Measurements from ENCODE around the gene ADARB2.
"Not testable (repeated sequence)": the region's sequence is repeated elsewhere in the genome, so short reads cannot be mapped to it uniquely, and the experiment has no call there.

Gene ADARB2

DNA sequence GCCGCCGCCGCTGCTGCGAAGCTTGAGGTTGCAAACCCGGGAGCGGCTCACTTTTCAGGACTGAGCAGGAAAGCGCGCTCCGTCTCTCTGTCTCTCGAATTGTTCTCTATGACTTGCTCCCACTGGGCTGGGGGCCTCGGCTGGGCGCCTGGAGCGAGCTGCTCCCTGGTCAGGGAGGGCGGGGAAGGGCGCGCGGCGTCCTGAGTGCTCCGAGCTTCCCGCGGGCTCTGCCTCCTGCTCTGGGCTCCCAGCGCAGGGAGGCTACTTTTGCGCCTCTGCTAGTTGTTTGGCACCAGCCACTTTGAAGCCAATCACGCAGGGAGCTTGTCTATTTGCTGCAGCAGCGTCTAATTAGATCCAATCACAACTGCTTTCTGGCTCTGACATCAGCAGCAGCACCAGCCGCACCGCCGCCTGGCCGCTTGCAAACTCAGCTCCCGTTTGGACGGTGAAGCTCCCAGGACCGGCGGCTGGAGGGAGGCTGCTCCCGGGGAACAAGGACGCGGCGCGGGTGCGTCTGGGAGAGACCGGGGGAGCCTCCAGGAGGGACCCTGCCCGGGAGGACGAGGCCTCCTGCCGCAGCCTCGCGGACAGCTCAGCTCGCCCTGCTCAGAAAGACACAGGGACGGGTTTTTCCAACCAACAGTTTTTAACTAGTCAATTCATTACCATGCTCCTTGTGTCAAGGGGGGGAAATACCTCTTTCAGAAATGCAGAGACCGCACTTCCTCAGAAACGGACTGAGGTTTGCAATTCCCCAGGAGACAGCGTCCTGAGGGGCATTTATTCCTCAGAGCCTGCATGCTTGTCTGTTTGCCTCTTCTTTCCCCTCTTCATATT is at the start of gene ADARB2:
TSS of gene ADARB2 (minus strand) at position 304 of the 840 bp plus-strand sequence.
- no peak for DNase-seq (ENCODE audit: low read depth)

DNA sequence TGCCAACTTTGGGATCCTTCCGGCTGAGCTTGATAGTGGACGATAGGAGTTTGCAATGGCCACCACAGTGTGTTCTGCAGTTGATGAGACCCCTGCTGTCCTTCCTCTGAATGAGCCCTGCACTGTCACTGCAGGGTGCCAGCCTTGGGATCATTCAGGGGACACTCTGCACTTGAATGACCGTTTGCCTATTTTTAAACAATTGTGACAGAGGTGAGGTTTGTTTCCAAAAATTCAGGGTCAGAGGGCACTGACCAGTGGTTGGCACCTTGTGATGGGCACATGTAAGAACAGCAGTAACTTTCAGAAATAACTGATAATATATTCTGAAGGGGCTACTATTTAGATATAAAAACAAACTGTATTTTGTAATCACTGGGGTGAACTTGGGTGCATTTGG is 48.5 kb upstream of the ADARB2 start:
- DNase-seq (ENCODE audit: low read depth) = no peak

DNA sequence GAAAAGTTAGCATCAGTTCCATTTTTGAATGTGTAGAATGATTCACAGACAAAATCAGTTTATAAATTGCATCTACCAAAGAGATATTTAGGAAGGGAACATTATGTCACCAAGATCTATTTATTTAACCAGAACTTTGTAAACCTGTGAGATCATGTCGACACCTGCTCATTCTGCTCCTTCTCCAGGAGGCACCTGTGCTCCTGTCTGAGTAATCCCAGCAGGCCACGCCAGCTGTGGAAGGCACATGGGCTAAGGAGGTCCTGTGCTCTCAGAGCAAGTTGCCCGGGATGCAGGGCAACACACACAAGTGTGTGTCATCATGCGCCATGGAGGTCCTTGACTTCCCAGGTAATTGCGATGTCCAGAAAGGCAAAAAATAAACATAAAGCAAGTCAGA is 45.5 kb upstream of the ADARB2 start:
- DNase-seq (ENCODE audit: low read depth) = no peak

DNA sequence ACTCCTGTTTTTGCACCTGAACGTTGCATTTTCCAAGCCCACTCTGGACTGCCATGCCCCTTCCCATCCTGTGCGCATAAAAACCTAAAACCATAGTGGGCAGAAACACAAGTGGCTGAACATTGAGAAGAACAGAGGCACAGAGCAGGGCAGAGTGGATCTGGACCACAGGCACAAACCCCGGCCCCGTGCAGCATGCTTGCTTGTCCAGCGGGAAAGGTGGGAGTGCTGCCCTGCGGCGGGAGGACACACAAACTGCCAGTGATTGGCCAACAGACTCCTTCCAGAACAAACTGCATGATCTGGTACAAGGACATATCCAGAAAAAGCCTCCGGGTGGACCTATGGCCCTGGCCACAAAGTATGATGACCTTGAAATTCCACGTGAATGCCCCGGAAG is 42.5 kb upstream of the ADARB2 start:
- DNase-seq (ENCODE audit: low read depth) = no peak

DNA sequence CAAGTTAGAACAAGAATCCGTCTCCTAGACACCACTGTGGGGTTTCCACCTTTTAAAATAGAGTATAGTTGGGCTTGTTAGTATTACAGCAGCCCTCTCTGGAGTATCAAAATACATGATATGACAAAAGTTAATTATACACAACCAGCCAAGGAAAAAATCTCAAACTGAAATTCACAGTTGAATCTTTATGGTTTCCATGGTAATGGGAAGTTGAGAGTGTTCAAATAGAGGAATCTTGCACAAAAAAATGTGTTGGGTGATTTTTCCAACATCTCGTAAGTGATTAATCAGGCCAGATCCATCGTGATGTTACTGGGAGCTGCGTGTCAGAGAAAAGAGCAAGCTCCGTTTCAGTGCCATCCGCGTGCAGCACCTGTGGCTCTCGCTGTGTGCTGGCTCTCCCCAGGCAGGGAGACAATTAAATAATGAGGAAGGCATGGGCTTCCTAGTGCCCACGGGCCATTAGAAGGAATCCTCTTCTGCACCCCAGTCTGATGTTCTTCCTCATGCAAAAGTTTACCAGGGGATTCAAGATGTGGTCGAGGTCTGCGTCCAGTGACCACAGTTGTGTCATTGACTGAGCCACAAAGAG is 41.1 kb upstream of the ADARB2 start:
- no peak for DNase-seq (ENCODE audit: low read depth)

DNA sequence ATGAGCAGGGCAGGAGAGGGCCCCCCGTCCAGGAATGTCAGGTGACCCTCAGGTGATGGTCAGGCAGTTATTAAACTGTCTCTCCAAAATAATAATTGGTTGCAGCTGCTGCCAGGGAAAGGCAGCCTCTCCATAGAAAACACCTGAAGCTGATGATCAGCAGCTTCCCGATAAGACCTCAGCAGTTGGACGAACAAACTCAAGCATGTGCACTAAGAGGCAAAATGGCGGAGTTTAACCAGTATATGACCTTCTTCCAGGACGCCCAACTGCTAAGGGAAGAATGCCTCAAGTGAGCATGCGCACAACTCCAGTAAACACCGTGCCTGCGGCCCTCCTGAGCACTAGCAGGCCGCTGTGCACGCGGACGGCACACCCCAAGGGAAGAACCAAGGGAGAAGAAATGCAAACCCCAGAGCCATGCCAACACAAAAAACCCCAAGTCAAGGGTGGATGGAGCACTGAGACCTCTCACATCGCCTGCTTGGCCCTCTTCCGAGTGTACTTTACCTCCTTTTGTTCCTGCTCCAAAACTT is 38.9 kb upstream of the ADARB2 start:
- DNase-seq (ENCODE audit: low read depth) = no peak

DNA sequence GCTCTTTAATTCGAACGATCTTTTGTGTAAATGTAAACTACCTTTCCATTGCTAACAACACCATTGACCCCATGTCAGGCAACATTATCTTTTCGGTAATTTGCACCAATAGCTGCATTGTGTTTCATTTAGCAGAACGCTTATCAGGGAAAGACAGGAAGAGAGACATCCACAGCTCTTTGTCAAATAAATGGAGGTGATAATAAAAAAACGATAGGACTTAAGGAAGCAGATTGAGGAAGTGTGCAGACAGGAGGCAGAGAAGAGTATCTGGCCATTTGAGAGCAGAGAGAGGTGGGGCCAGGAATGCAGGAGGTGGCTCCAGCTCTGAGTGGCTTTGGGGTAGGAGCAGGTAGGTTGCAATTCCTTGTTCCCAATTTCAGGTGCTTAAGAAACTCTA is 37.5 kb upstream of the ADARB2 start:
- DNase-seq (ENCODE audit: low read depth) = no peak

DNA sequence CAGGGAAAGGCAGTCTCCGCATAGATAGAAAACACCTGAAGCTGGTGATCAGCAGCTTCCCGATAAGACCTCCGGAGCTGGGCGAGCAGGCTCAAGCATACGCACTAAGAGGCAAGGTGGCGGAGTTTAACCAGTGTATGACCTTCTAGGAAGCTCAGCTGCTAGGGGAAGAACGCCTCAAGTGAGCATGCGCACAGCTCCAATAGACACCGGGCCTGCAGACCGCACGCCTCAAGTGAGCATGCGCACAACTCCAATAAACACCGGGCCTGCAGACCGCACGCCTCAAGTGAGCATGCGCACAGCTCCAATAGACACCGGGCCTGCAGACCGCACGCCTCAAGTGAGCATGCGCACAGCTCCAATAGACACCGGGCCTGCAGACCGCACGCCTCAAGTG is 35.9 kb upstream of the ADARB2 start:
- not testable (repeated sequence) for DNase-seq (ENCODE audit: low read depth)

DNA sequence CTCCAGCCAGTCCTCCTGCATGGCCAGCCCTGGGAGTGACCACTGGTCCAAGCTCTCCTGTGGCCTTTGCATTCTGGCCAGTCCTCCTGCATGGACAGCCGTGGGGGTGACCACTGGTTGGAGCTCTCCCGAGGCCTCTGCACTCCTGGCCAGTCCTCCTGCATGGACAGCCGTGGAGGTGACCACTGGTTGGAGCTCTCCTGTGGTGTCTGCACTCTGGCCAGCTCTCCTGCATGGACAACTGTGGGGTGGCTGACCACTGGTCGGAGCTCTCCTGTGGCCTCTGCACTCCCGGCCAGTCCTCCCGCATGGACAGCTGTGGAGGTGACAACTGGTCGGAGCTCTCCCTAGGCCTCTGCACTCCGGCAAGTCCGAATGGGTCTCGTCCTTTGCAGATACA is 28.7 kb upstream of the ADARB2 start:
- no peak for DNase-seq (ENCODE audit: low read depth)

DNA sequence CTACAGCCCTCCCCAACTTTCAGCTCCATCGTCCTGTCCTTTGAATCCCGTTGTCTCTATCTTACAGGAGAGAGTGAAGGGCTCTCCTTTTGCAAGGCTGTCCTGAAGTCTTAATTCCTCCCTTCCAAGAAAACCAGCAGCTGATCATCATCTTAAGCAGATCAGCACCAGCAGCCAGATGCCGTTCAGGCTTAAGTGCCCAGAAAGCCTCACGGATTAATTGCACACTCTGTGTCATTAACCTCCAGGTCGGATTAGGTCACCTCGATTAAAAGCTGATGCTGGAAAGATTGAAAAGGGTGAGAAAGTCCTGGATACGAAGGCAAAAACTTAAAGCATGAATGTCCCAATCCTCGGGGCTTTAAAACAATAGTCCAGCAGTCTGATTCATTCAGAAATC is 24.8 kb upstream of the ADARB2 start:
- DNase-seq (ENCODE audit: low read depth) = no peak

DNA sequence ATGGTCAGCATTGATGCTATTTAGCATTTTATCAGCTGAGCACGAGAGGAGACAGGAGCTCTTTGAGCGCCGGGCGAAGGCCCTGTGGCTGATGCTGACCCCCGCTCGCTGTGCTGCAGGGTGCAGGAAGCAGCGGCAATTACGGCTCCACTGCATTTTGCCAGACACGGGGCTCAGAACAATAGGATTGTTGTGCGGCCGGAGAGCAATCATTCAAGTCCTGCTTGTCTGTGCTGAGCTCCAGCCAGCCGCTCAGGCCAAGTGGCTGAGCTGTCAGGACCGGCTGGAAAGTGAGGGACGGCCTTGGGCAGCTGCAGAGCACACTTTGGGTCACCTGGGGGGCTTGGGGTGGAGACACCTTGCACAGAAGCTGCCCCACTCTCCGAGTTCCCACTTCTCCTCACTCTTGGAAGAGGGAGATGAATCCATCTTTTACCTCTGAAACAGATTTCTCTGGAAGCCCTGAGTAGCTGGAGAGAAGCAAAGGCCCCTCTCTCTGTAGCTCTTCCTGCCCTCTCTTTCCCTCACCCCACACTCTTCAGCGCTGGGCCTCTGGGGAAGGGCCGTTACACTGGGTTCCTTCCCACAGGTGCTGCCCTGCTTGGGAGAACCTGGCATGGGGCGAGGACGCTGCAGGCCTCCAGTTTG is 17.3 kb upstream of the ADARB2 start:
- DNase-seq (ENCODE audit: low read depth) = no peak

DNA sequence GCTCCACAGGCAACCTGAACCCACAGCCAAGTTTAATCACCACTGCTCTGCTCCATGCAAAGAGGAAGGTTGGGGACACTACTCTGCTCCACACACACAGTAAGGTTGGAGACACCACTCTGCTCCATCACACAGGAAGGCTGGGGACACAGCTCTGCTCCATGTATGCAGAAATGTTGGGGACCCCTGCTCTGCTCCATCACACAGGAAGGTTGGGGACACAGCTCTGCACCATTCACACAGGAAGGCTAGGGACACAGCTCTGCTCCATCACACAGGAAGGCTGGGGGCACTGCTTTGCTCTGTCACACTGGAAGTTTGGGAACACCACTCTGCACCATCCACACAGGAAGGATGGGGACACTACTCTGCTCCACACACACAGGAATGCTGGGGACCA is 14.8 kb upstream of the ADARB2 start:
- DNase-seq (ENCODE audit: low read depth) = no peak

DNA sequence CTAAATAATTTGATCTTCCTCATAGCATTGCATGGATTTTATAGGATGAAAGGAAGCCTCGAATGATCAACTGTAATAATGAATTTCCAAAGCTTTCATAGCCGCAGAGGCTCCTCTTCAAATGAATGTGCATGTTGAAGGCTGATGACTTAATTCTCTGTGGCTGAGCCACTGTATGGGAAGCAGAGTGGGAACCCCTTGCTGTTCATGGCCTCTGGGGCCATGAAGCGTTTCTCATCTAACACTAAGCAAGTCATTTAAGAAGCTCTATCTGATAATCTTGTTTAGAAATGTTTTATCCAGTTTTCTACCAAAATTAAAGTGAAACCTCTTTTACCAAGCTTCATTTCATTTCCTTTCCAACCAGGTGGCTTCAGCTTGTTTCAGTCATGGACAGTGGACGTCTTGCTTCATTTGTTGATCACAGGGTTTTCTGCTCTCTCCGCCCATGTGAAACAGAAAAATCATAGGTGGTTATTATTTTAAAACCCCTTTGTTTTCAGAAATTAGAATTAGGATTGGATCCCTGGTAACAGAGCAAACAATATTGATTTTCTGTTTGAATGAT is 10.3 kb upstream of the ADARB2 start:
- DNase-seq (ENCODE audit: low read depth) = no peak

DNA sequence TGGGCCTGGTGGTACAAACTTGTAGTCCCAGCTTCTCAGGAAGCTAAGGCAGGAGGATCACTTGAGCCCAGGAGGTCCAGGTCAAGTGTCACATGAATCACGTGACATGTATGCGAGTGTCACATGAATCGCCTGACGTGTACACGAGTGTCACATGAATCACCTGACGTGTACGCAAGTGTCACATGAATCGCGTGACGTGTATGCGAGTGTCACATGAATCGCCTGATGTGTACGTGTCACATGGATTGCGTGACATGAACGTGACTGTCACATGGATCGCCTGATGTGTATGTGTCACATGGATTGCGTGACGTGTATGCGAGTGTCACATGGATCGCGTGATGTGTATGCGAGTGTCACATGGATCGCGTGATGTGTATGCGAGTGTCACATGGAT is 9.5 kb upstream of the ADARB2 start:
- no peak for DNase-seq (ENCODE audit: low read depth)

DNA sequence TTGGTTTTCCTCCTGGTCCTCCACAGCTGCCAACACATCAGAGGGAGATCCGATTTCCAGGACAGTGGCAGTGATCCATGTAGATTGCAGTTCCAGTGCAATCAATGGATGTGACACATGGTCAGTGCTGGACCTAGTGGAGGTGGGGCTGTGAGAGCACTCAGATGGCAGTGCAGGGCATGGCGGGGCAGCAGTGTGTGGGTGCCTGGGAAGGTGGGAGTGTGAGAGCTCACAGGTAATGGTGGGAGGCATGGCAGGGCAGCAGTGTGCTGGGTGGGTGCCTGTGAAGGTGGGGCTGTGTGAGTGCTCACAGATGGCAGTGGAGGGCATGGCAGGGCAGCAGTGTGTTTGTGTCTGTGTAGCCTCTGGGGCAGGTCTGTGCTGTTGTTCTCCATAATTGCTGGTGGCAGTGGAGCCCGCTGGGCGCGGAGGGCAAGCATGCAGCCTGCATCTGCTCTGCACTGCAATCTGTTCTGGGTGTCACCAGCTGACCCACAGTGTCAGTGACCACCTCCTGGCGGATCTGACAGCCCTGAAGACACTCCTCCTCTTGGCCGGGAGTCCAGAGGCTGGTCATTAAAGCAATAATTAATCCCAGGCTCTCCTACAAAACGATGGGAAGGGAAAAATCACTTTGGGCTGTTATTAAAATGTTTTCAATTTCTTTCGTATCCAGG is 8.6 kb upstream of the ADARB2 start:
- DNase-seq (ENCODE audit: low read depth) = no peak

DNA sequence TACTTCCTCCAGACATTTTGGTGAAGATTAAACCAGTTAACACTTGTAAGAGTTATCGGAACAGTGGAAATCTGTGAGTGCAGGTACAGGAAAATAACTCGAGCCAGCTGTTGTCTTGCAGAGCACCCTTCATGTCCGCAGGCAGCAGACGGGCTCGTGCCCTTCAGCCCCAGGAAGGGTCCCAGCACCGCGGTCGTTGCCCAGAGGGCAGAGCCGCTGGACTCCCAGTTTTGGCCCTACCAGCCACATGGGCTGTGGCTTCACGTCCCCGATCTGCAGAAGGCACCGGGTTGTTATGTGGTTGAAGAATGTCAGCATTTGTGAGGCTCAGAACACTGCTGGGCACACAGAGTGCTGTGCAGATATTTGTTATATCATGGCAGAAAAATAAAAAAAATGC is 7.2 kb upstream of the ADARB2 start:
- DNase-seq (ENCODE audit: low read depth) = no peak

DNA sequence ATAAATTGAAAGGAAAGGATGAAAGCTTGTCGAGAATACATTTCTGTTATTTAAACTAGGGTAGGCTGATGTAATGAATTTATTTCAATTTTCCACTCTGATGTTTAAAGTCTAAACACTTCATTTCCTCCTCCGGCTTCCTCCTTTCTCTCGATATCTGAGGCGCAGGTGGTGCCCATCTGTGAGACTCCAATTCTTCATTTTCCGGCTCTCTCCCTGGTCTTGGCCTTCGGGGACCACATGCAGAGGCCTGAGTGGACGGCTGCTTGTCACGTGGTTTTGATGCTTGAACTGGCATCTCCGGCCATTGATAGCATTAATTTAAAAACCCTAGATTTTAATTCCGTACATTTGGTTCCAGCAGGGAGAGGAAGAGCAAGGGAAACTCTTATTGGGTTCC is 5.8 kb upstream of the ADARB2 start:
- no peak for DNase-seq (ENCODE audit: low read depth)

DNA sequence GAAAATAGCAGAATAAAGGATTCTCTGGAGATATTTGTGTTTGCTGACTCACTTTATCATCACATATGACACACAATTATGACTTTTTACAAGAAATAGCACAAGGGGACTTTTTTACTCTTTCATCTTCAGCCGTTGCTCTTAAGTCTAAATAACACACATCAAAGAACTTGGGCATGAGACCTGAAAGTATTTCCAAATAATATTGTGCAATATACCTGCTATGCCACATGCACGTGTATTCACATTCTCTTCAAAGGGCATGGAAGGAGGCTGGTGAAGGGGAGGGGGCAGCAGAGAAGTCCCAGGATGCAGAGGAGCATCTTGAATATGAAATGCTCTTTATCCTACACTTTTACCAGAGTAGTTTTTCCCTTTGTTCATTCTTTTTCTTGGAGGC is 4.1 kb upstream of the ADARB2 start:
- DNase-seq (ENCODE audit: low read depth) = no peak

DNA sequence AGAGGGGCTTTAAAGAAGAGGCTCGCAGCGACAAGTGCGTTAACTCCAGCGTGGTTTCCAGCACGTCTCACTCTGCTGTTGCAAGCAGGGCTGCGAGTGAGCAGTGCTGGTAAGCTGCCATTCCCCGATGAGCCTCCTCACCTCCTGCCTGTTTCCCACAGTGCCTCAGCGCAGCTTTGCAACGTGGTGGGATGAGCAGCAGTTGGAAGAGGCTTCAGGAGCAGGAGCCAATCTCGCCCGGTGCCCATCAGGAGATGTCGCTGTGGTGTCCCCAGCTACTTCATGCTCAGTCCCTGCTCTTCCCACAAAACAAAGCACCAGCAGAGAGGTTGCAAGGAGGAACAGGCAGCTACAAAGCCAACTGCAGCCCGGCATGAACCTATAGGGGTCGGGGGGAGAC is 2.4 kb upstream of the ADARB2 start:
- no peak for DNase-seq (ENCODE audit: low read depth)

DNA sequence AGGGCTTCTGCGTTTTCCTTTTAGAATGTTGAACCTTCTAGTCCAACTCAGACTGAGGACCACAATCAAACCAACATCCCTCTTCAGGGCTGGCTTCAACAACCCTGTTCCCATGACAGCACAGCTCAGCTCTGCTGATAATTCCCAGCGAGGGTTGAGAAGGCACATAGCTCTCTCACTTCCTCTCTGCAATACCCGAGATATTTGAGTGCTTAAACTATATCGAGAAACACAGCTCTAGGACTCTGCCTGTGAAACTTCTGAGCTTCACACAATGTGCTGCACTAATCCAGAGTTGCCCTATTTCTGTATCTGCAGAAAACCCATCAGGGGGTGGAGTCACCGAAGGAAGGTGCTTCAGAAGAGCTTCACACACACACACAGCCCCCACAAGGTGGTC is 1.6 kb upstream of the ADARB2 start:
- no peak for DNase-seq (ENCODE audit: low read depth)

DNA sequence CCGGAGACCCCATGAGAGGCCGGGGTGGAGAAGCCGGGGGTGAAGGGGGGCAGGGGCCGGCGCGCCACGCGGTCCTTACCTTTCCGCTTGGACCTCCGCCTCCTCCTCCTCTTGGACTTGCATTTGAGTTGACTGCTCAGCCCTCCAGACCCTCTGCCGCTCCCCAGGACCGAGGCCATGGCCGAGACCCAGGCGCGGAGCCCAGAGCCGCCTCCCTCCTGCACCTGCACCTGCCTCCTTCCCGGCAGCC is 428 bp downstream of the ADARB2 start:
- no peak for DNase-seq (ENCODE audit: low read depth)

DNA sequence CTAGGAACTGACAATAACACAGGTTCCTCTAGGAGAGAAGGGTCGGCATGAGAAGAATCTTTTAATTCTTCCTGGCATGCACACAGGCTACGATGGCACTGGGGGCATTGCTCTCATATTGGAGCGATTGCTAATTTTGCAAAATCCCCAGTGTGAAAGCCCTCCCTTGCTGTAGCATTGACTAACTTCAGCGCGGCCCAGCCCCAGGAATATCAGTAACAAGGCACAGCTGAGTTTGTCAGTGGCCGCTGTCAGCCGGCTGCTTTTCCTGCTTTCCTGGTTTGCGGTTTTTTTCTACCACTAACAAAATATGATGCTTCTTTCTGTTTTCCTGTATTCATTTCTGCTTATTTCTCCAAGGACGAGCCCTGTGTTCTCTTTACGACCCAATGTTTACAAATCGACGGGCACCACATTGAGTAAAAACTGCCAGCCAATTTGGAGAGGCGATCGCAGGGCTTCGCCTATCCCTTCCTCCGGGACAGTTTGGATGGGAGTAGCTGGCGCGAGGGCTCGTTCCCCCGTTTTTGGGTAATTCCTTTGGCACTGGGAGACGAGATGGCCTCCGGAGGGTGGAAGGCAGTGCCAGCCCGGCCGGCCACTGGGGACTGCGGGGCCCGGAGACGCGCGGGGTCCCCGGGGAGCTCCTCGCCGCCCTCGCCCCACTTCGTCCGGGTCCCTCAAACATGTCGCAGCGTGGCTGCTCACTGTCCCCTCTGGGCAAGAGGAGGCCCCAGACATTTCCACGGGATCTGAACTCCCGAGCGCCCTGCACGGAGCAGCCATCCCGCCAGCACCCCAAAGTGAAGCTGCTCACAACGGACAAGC is 967 bp downstream of the ADARB2 start:
- DNase-seq (ENCODE audit: low read depth) = no peak

Data from stimulated activated CD8-positive, alpha-beta memory T cell treated with anti-CD3 and anti-CD28 coated beads, Interleukin-7, amount 100 ng/mL, for 24 hours (primary cell).